Measurements from ENCODE around the gene KRTAP5-8. TPM values are rescaled to one million over a fixed set of nuclear protein-coding genes. Genes with fewer than 3 reads are reported as not detected.

The KRTAP5-8 gene
- total RNA-seq, 1 donor from 2014 or later: not detected

Other genes with a start within 250 kb of the KRTAP5-8 start
- gene DHCR7, start 89.6 kb upstream of the KRTAP5-8 start, total RNA-seq: 31.2 TPM
- gene NADSYN1, start 84.8 kb upstream of the KRTAP5-8 start, total RNA-seq: 22.0 TPM
- gene KRTAP5-7, start 10.8 kb upstream of the KRTAP5-8 start, total RNA-seq: not detected
- gene KRTAP5-9, start 10.4 kb downstream of the KRTAP5-8 start, total RNA-seq: not detected
- gene KRTAP5-10, start 27.5 kb downstream of the KRTAP5-8 start, total RNA-seq: not detected
- gene KRTAP5-11, start 44.9 kb downstream of the KRTAP5-8 start, total RNA-seq: not detected